PC-3 (cell line): ENCODE data around the gene TMEM82.

Source experiments
- EZH2 ChIP-seq: fragments of 300-600 bp; sonication (generic); IDR thresholded peaks from one replicate; pipeline ENCODE4 v1.6.1; 2017; ENCODE audit warnings: antibody characterized with exemption, mild to moderate bottlenecking, low read length; ENCODE audit not compliant: unreplicated experiment
- EZH2phosphoT487 ChIP-seq: fragments of 300-600 bp; sonication (generic); IDR thresholded peaks from 2 replicates; pipeline ENCODE4 v1.6.1; 2018; ENCODE audit warnings: mild to moderate bottlenecking, antibody characterized with exemption, low read length, borderline replicate concordance
- TF ChIP-seq, protein P1 (sequence below): fragments of 300-600 bp; sonication (generic); conservative IDR thresholded peaks from 2 replicates; pipeline ENCODE4 v1.5.1; 2017; ENCODE audit warnings: antibody characterized with exemption, low read depth, mild to moderate bottlenecking, low read length

DNA sequence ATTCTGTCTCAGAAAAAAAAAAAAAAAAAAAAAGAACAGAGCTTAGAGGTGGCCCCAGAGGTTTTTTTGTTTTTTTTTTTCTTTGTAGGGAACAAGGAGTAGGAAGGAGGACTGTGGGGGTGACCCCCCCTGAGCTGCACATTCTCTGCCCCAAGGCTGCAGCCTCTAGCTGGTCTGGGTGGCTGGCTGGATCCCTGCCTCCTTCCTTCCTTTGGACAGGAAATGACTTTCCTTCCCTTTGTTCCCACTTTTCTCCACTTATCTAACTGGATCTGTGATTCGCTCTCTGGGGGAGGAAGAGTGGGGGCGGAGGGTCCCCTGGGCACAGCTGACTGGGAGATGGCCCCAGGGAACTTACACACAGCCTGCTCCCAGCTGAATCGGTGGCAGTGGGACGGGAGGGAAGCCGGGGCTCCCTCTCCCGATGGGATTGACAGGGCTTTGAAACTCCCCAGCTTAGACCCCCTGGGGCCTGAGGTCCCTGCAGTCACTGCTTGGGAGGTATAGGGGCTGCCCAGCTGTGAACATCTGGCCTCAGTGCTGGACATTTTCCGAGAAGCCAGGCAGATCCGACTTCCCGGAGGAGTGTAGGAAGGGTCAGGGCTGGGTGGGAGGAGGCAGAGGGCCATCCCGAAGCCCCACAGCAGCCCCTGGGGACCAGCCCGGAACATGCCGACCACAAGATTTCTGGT lies 18.4 kb downstream of the TMEM82 start:
- TF ChIP-seq, protein P1, sequence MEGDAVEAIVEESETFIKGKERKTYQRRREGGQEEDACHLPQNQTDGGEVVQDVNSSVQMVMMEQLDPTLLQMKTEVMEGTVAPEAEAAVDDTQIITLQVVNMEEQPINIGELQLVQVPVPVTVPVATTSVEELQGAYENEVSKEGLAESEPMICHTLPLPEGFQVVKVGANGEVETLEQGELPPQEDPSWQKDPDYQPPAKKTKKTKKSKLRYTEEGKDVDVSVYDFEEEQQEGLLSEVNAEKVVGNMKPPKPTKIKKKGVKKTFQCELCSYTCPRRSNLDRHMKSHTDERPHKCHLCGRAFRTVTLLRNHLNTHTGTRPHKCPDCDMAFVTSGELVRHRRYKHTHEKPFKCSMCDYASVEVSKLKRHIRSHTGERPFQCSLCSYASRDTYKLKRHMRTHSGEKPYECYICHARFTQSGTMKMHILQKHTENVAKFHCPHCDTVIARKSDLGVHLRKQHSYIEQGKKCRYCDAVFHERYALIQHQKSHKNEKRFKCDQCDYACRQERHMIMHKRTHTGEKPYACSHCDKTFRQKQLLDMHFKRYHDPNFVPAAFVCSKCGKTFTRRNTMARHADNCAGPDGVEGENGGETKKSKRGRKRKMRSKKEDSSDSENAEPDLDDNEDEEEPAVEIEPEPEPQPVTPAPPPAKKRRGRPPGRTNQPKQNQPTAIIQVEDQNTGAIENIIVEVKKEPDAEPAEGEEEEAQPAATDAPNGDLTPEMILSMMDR, result no peak
- no peak for TF ChIP-seq EZH2phosphoT487
- no peak for TF ChIP-seq EZH2
